Measurements from ENCODE around the gene HOXC12. TPM values are rescaled to one million over a fixed set of nuclear protein-coding genes. Genes with fewer than 3 reads are reported as not detected.

Gene HOXC12
- total and polyA plus RNA-seq, 2 experiments from 2014 or later = not detected

- no peak for DNase-seq (ENCODE audit: low read depth in 1 of 2, low spot score in 1 of 2)
- Histone ChIP-seq H3K27ac (no peak overlapping the region), H3K9me3 (ENCODE audit: low read depth) (no peaks in the 10 kb centered on the region), H3K27me3 (peaks cover 100% of the 10 kb centered on the region), H3K4me3 (no peak overlapping the region), H3K4me1 (ENCODE audit: low read depth) (no peaks in the 10 kb centered on the region), H3K36me3 (no peaks in the 10 kb centered on the region)
- no peak for TF ChIP-seq CTCF (IDR thresholded peaks at IDR 0.05; ENCODE audit: low read depth, low read length)
Observed at GRCh38 chr12:53944209-53944608, 10.5 kb upstream of the HOXC12 start.

GRCh38 chr12:53944907-53945847, 9.5 kb upstream of the HOXC12 start:
- DNase-seq (ENCODE audit: low read depth in 1 of 2, low spot score in 1 of 2) = no peak
- no peak for TF ChIP-seq CTCF (IDR thresholded peaks at IDR 0.05; ENCODE audit: low read depth, low read length)

DNA sequence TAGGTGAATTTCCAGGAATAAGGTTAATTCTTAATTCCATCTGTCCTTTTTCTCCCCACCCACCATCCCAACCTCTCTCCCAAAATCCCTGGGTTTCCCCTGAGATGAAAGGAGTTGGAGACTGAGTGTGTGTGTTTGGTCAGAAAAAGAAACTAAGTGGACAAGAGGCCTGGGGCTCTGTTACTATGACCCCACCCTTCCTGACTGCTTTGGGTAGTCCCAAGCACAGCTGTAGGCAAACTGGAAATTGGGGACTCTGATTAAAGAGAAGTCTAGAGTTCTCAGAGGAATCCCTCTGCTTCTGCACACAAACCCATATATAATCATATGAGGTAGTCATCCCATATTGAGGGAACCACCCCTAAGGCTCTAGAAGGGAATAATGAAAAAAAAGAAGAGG, 7.0 kb upstream of the HOXC12 start:
- Histone ChIP-seq H3K4me3 (no peak overlapping the region), H3K9me3 (ENCODE audit: low read depth) (no peaks in the 10 kb centered on the region), H3K36me3 (no peaks in the 10 kb centered on the region), H3K4me1 (ENCODE audit: low read depth) (no peaks in the 10 kb centered on the region), H3K27me3 (peaks cover 100% of the 10 kb centered on the region), H3K27ac (no peak overlapping the region)
- DNase-seq (ENCODE audit: low read depth in 1 of 2, low spot score in 1 of 2) = no peak
- TF ChIP-seq CTCF (IDR thresholded peaks at IDR 0.05; ENCODE audit: low read depth, low read length) = no peak

More at GRCh38 chr12:53944907-53945847, 9.5 kb upstream of the HOXC12 start:
- Histone ChIP-seq H3K27ac (no peak overlapping the region), H3K4me3 (no peak overlapping the region), H3K36me3 (no peaks in the 10 kb centered on the region), H3K27me3 (peaks cover 100% of the 10 kb centered on the region), H3K9me3 (ENCODE audit: low read depth) (no peaks in the 10 kb centered on the region), H3K4me1 (ENCODE audit: low read depth) (no peaks in the 10 kb centered on the region)

DNA sequence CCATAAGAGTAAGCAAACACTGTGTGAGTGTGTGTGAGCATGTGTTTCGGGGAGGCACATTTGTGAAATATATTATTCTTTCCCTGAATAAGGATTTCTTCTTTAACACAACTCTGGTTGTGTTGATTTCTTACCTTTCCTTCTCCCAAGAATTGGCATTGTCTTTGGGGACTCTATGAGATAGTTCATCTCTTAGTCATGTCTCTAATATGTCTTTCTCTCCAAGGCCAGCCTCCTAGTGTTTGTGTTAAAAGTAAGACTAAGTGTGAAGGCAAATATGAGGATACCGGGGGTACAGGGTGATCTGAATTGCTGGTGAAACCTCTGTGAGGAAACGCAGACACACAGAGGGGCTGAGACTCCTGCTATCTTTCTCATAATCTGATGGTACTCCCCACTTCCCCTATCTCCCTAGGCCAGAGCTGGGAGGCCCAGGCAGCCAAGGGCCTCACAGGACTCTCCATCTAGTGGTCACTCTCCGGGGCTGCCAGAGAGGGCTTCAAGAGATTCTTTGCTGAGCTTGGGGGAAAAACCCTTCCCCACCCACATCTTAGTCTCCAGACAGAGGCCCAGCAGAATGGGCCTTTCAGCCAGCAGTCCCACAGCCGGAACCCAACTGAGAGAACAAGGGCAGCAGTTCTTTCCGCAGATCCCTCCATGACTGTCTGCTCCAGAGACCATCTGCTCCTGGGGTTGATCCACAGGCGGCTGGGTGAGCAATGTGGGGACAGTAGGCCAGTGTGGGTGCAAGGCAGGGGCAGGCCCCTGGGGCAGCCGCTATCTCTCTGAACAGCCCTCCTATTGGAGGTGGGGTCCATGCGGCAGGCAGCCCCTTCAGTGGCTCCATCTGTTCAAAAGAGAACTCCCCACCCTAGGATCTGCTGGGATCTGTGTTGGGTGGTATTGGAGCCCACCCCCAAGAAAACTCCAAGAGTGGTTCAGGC, 5.8 kb upstream of the HOXC12 start:
- H3K27me3 ChIP-seq = peaks cover 100% of the 10 kb centered on the region
- no peaks in the 10 kb centered on the region for H3K36me3 ChIP-seq
- no peak for TF ChIP-seq CTCF (IDR thresholded peaks at IDR 0.05; ENCODE audit: low read depth, low read length)
- H3K4me1 ChIP-seq (ENCODE audit: low read depth) = no peaks in the 10 kb centered on the region
- DNase-seq (ENCODE audit: low read depth in 1 of 2, low spot score in 1 of 2) = no peak
- no peak overlapping the region for H3K27ac ChIP-seq
- no peaks in the 10 kb centered on the region for H3K9me3 ChIP-seq (ENCODE audit: low read depth)
- no peak overlapping the region for H3K4me3 ChIP-seq

DNA sequence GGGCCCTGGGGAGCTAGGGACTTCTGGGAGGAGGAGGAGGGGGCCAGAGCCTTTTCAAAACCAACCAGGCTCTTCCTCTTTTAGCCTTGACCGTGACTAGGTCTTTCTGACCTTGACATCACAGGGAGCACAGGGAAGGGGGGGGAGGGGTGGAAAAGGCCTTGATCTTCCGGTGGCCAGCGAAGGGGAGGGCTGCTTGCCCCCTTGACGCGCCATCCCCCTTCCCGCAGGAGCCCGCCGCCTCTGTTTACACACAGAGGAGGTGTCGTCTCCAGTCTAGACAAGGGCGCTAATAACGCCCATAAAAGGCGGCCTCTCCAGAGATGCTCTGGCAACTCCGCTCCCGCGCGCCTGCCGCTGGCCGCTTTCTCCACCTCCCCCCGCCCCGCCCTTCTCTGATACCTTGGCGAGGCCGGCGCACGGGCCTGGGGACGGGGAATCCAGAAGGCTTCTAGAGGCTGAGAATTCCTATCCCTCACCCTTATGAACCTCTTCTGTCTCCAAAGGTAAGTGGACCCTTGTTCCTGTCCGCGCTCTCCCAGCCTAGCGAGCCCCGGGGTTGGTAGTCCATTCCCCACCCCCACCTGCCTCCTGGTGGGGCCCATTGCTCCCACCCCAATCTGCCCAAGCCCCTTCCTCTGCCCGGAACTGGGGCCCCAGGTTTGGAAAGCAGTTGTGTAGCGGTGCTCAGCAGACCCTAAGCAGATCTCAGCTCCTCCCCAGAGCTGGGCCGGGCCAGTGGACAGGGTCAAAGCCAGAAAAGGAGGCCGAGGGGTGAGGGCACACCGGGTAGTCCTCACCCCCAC, 4.9 kb upstream of the HOXC12 start:
- no peak for DNase-seq (ENCODE audit: low read depth in 1 of 2, low spot score in 1 of 2)

More for the DNA sequence above, 4.9 kb upstream of the HOXC12 start:
- TF ChIP-seq CTCF (IDR thresholded peaks at IDR 0.05; ENCODE audit: low read depth, low read length) = no peak
- Histone ChIP-seq H3K27ac (no peak overlapping the region), H3K4me1 (ENCODE audit: low read depth) (no peaks in the 10 kb centered on the region), H3K9me3 (ENCODE audit: low read depth) (no peaks in the 10 kb centered on the region), H3K4me3 (no peak overlapping the region), H3K36me3 (no peaks in the 10 kb centered on the region), H3K27me3 (peaks cover 100% of the 10 kb centered on the region)

Measured in cardiac muscle cell (in vitro differentiated cells and primary cell).